ENCODE data around the gene MAN2B1. TPM values are rescaled to one million over a fixed set of nuclear protein-coding genes. Genes with fewer than 3 reads are reported as not detected.
"Not testable (repeated sequence)": the region's sequence is repeated elsewhere in the genome, so short reads cannot be mapped to it uniquely, and the experiment has no call there.

Gene MAN2B1
- total RNA-seq, 1 donor from 2014 or later = 77.2 TPM

DNA sequence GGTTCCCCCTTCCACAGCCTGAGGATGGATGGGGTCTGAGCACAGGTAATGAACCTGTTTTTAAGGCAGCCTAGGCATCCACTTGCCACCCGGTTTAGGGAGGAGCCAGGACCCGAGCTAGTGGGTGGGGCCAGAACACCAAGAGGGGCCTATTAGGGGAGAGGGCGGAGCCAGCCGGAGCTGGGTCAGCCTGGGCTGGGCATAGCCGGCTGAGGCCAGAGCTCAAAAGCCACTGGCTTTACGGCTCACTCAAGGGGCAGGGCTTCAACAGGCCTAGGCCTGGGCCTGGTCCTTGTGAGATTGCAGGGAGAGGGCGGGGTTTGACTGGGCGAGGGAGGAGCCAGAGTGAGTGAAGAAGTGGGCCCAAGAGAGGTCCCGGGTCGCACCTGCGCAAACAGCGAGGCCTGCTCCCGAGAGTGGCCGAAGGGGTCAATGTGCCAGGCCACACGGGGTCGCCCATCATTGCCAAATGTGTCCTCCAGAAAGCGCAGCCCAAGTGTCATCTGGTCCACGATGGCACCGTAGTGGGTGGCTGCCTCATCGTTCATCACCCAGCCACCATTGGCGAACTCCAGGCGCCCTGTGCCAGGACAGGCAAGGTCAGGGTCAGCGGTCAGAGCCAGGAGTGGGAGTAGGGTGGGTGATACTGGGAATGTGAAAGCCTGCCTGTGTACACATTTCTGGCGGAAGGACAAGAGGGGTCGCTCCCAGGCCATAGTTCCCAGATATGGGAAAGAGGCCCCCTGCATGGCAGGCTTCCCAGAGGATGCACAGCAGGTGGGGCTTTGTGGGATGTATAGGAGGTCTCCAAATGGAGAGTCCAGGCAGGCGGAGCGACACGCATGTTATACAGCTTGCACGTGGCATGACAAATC lies 1.9 kb downstream of the MAN2B1 start:
- no peak for DNase-seq (ENCODE audit: low read depth in 2 of 2)

DNA sequence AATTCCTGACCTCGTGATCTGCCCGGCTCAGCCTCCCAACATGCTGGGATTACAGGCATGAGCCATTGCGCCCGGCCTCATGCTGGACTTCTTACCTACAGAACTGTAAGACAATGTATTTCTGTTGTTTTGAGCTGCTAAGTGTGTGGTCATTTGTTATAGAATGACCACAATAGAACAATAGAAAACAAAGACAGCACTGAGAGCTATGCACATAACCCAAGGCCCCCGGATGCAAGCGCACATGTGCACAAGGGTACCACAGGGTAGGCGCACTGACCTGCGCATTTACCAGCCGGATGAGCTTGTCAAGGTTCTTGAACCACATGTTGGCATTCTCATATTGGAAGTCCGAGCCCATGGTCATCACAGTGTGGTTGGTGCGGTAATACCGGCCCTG lies 5.6 kb downstream of the MAN2B1 start:
- no peak for DNase-seq (ENCODE audit: low read depth in 2 of 2)

DNA sequence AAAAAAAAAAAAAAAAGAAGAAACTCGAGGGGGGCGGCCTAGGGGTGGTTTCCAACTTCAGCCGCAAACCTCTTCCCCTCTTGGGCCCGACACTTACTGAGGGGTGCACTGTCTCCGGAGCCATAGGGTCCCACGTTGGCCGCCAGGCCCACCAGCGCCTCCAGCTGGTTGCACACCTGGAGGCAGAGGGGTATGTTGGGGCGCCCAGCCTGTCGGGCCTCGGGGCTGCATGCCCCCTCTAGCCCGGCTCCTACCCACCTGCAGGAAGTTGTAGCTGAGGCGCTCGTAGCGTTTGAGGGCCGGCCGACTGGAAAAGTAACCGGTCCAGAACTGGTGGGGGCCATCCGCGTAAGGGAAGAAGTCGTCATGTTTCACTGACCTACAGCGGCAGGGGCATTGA lies 8.6 kb downstream of the MAN2B1 start:
- DNase-seq (ENCODE audit: low read depth in 2 of 2) = no peak

DNA sequence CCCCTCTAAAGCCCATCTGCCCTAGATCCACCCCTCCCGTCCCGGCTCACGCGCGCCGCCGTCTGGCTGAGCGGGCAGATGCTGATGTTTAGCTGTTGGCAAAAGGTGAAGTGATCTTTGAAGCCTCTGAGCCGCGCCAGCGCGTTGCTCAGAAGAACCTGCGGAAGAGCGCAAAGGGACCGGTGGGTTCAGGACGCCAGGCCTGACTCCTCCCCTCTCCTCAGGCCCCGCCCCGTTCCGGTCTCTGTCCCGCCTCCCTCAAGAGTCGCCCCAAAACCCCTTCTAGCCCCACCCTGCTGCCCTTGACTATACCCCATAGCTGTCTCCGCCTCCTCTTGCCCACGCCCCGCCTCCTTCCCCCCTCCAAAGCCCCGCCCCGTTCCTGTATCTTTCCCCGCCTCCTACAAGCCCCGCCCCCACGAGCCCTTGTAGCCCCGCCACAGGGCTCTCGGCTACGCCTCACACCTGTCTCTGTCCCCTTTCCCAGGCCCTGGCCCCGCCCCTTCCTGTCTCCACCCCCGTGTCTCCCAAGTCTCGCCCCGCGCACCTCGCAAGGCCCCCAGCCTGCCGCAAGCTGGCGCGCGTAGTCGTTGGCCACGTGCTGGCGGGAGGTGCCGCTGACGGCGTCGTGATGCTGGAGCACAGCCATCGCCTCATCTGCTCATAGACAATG lies 9.5 kb downstream of the MAN2B1 start:
- no peak for DNase-seq (ENCODE audit: low read depth in 2 of 2)

DNA sequence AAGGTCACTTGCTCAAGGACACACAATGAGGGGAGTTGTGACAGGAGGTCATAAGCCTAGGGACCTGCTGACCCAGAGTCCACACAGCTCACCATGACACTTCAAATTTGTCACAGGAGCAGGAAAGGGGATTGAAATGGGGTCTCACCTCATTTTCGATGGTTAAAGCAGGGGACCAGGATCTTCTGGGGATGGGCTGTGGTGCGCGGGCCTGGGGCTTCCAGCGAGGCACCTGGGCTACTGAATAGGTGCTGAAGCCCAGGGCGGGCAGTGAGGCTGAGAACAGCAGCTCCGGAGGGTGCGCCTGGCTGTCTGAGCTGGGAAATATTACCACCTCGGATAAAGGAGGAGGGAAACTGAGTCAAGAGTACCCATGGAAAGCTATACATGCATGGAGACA lies 11.0 kb downstream of the MAN2B1 start:
- DNase-seq (ENCODE audit: low read depth in 2 of 2) = no peak

DNA sequence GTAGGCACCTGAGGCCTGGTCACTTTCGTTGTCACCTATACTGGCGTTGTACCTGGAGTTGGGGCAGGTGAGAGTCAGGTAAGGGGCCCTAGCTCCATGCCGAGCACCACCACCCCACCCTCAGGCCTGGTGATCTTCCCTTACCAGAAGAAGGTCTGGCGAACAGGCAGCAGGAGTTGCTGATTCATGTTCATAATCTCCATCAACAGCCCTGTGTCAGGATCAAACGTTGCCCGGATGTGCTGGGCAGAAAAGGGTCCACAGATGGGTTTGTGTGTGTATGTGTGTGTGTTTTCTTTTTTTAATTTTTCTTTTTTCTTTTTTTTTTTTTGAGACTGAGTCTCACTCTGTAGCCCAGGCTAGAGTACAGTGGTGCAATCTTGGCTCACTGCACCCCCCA lies 14.3 kb downstream of the MAN2B1 start:
- no peak for DNase-seq (ENCODE audit: low read depth in 2 of 2)

DNA sequence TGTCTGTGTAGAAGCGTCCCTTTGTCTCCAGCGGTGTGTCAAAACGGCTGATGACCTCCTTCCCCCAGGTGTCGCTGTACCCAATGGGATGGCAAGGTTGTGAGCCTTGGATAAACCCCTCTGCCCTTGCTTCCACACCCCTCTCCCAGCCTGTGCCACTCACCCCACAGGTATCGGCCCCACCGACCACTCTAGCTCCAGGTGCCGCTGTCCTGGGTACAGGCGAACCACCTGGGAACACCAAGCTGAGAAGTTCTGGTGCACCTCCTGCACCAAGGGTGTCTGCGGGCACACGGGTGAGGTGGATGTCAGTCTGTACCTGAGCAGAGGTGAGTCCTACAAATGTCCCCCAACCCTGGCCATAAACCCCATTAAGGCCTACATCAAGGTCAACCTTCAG lies 16.6 kb downstream of the MAN2B1 start:
- DNase-seq (ENCODE audit: low read depth in 2 of 2) = no peak

DNA sequence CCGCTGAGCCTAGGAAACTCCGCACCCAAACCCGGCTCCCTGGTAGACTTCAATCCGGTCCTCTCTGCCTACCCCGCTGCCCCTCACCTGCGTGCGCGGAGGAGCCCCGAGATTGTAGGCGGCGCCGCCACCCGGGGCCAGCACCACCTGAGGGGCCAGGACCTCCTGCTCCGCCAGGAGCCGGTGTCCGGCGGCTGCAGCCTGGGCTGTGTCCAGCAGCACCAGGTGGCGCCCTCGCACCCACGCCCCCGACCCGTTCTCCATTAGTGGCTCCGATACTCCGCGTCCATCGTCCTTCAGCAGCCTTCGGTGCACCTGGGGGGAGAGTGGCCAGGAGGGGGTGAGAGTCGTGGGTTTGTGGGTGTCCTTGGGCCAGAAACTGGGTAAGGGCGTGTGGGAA lies 18.5 kb downstream of the MAN2B1 start:
- peak in 1 of 2 donors; percentile 36 for DNase-seq (ENCODE audit: low read depth in 2 of 2)

DNA sequence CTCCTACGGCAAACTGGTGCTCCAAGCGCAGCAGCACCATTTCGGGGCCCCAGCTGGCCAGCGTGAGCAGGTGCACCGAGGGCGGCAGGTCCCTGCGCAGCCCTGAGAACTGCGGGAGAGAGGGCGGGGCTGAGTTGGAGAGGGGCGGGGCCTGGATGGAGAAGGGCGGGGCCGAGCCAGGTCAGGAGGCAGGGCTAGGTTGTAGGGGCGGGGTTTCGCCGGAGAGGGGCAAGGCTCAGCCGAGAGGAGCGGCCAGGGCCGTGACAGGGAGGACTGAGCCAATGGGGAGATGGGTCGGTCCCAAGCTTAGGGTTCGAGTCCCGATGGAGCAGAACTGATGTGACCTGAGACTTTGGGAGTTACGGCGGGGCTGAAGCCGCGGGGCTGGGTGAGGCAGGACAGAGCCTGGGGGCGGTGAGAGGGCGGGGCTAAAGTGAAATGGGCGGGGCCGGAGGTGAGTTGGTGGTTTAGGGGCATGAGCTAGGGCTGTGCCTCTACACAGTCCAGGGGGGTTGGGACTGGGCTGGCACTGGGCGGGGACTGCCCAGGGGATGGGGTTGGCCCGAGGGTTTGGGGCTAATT lies 19.0 kb downstream of the MAN2B1 start:
- DNase-seq (ENCODE audit: low read depth in 2 of 2) = peak; percentile 36 to 61

DNA sequence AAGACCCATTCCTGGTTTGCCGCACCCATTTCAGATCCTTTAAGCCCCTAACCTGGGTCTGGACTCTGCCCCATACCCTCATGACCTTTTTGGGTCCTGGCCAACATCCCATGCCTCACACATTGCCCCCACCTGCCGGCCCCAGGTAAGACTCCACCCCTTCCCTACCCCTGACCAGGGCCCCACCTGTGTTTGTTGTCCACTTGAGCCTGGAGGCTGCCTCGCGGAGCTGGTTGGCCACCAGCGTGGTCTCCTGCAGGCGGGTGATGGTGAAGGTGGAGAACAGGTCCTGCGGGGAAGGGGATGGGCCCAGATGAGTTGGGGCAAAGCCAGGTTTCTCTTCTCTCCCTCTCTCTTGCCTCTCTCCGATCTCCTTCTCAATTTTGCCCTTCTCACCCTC lies 19.5 kb downstream of the MAN2B1 start:
- no peak for DNase-seq (ENCODE audit: low read depth in 2 of 2)

DNA sequence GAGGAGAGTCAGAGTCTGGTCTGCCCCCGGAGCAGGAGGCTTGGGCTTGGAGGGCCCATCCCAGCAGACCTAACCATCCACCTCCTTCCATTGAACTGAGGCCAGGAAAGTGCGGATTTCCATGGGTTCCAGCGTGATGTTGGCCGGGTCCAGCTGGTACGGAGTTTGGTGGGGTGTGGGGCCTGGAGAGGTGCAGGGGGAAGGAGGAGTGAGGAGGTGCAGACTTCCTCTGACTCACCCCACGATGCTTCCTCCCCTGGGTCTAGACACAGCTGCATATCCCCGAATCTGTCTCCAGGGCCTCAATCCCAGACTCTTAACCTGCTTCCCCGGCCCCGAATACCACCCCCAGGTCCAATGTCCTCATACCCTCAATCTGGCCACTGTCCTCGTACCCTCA lies 20.0 kb downstream of the MAN2B1 start:
- peak in 1 of 2 donors; percentile 20 for DNase-seq (ENCODE audit: low read depth in 2 of 2)

DNA sequence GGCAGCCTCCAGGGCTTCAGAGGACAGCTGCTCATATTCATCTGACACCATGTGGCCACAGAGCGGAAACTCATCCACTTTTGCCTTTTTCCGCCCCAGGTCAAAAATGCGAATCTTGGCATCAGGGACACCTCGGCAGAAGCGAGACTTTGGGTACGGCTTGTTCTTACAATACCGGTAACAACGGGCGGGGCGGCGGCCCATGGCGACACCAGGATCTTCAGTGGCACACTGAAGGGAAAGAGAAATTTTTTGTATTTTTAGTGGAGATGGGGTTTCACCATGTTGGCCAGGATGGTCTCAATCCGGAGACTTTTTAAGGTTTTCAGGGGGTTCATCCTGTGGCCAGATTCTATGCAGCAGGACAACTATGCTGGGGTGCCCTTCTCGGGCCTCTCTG lies 22.8 kb downstream of the MAN2B1 start:
- not testable (repeated sequence) for DNase-seq (ENCODE audit: low read depth in 2 of 2)

DNA sequence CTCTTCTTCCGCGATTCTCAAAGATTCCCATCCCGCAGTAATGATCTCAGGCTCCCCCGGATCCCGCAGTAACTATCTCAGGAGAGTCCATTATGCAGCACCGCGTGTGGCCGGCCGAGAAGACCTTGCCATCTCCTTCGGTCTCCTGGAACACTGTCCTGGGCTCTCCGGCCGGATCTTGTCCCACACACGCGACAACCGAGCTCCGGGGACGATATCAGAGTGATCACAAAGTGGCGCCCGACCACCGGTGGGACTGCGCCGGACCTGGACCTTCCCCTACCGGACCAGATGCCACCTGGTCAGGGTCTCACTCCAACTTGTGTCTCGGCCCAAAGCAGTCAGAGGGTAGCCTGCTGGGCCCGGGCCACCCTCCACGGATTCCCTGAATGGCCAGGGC lies 24.0 kb downstream of the MAN2B1 start:
- DNase-seq (ENCODE audit: low read depth in 2 of 2) = no peak

DNA sequence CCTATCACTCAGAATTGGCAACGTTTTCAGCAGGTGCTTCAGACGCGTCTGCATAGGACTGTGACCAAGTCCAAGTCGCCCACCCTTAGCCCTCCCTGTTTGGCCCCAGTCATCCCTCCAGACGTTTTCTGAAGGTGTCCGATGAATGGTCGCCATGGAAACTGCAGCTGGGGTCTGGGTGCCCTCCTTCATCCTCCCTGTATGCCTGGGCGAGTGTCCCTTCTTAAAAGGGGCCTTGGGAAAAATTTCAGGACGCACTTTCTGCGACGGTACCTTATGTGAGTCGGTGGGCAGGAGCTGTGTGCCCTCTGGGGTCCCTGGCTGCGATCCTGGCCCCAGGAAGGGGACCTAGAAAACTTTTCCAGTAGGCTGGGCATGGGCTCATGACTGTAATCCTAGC lies 25.1 kb downstream of the MAN2B1 start:
- DNase-seq (ENCODE audit: low read depth in 2 of 2) = no peak

DNA sequence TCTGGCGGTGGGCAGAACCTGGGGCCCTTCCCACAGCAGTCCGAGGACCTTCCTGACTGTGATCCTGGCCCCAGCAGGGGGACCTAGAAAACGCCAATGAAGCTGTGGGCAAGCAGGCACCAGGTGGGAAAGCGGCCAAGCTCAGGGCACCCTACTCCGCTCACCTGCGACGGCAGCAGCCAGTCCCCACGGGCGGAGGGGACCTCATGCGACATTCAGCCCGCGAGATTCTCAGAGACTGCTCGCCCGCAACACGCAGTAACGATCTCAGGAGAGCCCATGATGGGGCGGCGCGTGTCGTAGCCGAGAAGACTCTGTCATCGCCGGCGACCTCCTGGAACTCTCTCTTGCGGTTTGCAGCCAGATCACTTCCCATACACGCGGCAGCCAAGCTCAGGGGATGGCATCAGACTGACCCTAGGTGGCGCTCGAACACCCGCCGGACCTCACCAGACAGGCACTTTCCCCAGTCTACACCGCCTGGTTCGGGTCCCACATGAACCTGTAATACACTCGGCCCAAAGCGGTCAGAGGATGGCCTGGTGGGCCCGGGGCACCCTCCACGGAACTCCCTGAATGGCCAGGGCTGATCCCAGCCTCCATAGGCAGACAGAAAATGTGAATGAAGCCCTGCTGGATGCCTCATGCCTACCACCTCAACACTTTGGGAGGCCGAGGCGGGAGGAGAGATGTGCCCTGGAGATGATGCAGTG lies 26.5 kb downstream of the MAN2B1 start:
- peak; percentile 81 to 84 for DNase-seq (ENCODE audit: low read depth in 2 of 2)

DNA sequence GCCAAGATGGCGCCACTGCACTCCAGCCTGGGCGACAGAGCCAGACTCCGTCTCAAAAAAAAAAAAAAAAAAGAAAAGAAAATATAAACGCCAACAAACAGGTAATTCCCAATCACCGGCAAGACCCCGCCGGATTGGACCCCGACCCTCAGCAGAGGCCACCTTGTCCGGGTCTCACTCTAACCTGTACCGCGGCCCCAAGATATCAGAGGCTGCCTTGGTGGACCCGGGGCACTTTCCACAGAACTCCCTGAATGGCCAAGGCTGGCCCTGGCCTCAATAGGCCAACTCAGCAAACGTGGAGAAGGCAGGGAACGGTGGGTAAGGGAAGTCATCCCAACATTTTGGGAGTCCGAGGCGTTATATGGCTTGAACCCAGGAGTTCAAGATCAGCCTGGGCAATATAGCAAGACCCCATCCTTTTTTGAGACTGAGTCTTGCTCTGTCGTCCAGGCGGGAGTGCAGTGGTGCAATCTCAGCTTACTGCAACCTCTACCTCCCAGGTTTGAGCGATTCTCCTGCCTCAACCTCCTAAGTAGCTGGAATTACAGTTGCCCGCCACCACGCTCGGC lies 27.8 kb downstream of the MAN2B1 start:
- no peak for DNase-seq (ENCODE audit: low read depth in 2 of 2)

DNA sequence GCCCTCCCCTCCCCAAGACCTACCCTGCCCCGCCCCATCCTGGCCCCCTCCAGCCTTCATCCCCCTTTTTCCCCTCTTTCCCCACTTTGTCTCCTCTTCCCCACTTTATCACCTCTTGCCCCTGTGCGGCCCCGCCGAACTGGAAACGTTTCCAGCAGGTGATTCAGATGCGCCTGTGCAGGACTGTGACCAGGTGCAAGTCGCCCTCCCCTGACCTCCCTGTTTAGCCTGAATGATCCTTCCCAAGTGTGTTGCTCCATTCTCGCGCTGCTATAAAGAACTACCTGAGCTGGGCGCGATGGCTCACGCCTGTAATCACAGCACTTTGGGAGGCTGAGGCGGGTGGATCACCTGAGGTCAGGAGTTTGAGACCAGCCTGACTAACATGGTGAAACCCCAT lies 29.9 kb downstream of the MAN2B1 start:
- DNase-seq (ENCODE audit: low read depth in 2 of 2) = no peak

DNA sequence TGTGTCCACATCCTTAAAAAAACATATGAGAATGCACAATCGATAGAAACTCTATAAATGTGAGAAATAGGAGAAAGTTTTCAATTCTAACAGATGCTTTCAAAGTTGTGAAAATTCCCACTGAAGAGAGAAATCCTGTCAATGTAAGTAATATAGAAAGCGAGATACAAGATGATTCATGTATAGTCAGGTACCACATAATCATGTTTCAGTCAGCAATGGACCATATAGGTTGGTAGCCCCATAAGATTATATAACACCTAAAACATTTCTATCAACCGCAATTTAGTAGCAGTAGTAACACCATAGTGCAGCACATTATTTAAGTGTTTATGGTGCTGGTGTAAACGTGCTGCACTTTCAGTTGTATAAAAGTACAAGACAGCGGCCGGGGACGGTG lies 37.3 kb downstream of the MAN2B1 start:
- DNase-seq (ENCODE audit: low read depth in 2 of 2) = no peak

DNA sequence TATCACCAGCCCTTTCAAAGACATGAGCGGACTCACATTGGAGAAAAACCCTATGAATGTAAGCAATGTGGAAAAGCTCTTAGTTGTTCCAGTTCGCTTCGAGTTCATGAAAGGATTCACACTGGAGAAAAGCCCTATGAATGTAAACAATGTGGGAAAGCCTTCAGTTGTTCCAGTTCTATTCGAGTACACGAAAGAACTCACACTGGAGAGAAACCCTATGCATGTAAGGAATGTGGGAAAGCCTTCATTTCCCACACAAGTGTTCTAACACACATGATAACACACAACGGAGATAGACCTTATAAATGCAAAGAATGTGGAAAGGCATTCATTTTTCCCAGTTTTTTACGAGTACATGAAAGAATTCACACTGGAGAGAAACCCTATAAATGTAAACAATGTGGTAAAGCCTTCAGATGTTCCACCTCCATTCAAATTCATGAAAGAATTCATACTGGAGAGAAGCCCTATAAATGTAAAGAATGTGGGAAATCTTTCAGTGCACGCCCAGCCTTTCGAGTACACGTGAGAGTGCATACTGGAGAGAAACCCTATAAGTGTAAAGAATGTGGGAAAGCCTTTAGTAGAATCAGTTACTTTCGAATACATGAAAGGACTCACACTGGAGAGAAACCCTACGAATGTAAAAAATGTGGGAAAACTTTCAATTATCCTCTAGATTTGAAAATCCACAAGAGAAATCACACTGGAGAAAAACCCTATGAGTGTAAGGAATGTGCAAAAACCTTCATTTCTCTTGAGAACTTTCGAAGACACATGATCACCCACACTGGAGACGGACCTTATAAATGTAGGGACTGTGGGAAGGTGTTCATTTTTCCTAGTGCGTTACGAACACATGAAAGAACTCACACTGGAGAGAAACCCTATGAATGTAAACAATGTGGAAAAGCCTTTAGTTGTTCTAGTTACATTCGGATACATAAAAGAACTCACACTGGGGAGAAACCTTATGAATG lies 38.2 kb downstream of the MAN2B1 start:
- DNase-seq (ENCODE audit: low read depth in 2 of 2) = peak; percentile 19 to 33

DNA sequence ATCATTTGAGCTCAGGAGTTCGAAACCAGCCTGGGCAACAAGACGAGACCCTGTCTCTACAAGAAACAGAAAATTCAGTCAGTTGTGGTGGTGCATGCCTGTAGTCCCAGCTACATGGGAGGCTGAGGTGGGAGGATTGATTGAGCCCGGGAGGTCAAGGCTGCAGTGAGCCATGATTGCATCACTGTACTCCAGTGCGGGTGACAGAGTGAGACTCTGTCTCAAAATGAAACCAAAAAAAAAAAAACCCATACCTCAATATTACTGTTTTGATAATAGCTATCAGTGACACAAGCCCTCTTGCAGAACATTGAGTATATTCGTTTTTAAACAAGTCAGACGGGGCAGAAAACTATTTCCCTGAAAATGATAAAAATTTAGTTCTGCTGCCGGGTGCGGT lies 39.6 kb downstream of the MAN2B1 start:
- DNase-seq (ENCODE audit: low read depth in 2 of 2) = no peak
